H1 (cell line): ENCODE data around the gene ATPAF1. TPM values are rescaled to one million over a fixed set of nuclear protein-coding genes. Genes with fewer than 3 reads are reported as not detected.

ENCODE experiments used
- RNF2 ChIP-seq: fragments of 200-900, 300-1000 bp; sonication (generic); IDR thresholded peaks from 2 replicates; pipeline ENCODE4 v1.7.1; 2016; ENCODE audit warnings: borderline replicate concordance, low read depth, mild to moderate bottlenecking, antibody characterized with exemption, low read length; ENCODE audit not compliant: poor library complexity, severe bottlenecking; ENCODE audit errors: missing control alignments
- polyA plus RNA-seq, 7 experiments: library from polyadenylated mRNA; depleted of rRNA in 3 of 7; stranded (reverse) in 5 of 7; unstranded in 2 of 7; fragments of >200 nt in 5 of 7; fragments of 200-250 nt in 2 of 7; gene quantifications; 1 replicate in 5 of 7; 2 replicates in 1 of 7; 4 replicates in 1 of 7; pipeline versions ENCODE4 v1.2.1 to v1.2.3, GENCODE V29; 2011 to 2013; ENCODE audit warnings: missing spikeins in 2 of 7, mixed read lengths in 2 of 7
- total RNA-seq: library from RNA; stranded (reverse); fragmentation: NEBNext Ultra II Directional; extraction: Animal tissue kit (Norgen Biotek cat#: 25700); gene quantifications from 2 replicates; pipeline ENCODE4 v1.2.1, GENCODE V29; 2021
- TF ChIP-seq, protein P1 (sequence below): IDR thresholded peaks from 2 replicates; pipeline ENCODE4 v1.6.1; 2012; ENCODE audit warnings: low read length, inconsistent platforms

Gene ATPAF1
- total and polyA plus RNA-seq, 2 of the 8 experiments (the other 6 are each of a cell fraction or from before 2014, with no cell fraction given) = 46.7 to 55.9 TPM

DNA sequence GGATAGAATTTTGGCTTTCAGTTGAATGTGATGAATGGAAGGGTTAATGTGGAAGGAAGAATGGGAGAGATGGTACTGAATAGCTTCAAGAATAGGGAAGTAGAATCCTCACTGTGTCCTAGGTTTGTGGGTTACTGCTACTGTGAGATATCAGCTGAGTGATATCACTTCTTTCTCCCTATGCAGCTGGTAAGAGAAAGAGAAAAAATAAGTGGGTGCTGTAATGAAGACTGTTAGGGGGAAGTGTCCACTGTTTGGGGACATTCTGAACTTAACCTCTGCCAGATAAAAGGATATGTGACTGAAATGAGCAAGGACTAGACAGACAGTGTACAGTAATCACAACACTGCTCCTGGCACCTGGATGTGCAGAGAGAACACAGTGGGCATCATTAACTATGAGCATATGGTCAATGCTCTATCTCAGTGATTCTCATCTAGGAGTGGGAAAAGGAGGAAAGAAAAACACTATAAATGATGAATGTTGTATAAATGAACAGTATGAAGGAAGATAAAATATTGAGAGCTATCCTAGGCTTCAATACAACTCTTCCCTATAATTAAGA, 26.0 kb downstream of the ATPAF1 start (continued):
- TF ChIP-seq RNF2 = no peak
- TF ChIP-seq, protein P1, sequence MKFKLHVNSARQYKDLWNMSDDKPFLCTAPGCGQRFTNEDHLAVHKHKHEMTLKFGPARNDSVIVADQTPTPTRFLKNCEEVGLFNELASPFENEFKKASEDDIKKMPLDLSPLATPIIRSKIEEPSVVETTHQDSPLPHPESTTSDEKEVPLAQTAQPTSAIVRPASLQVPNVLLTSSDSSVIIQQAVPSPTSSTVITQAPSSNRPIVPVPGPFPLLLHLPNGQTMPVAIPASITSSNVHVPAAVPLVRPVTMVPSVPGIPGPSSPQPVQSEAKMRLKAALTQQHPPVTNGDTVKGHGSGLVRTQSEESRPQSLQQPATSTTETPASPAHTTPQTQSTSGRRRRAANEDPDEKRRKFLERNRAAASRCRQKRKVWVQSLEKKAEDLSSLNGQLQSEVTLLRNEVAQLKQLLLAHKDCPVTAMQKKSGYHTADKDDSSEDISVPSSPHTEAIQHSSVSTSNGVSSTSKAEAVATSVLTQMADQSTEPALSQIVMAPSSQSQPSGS = no peak
